OCI-M2 (cell line): Measurements from ENCODE around the gene RRAGA.
A peak's percentile ranks its signal among the peaks of the same experiment; 100 is the strongest.
"Not testable (repeated sequence)": the region's sequence is repeated elsewhere in the genome, so short reads cannot be mapped to it uniquely, and the experiment has no call there.

ENCODE experiments used
- DNase-seq: peaks from one replicate; lab custom pipeline; 2025; ENCODE audit not compliant: unreplicated experiment; lab: John Stamatoyannopoulos, UW

Gene RRAGA, protein sequence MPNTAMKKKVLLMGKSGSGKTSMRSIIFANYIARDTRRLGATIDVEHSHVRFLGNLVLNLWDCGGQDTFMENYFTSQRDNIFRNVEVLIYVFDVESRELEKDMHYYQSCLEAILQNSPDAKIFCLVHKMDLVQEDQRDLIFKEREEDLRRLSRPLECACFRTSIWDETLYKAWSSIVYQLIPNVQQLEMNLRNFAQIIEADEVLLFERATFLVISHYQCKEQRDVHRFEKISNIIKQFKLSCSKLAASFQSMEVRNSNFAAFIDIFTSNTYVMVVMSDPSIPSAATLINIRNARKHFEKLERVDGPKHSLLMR

DNA sequence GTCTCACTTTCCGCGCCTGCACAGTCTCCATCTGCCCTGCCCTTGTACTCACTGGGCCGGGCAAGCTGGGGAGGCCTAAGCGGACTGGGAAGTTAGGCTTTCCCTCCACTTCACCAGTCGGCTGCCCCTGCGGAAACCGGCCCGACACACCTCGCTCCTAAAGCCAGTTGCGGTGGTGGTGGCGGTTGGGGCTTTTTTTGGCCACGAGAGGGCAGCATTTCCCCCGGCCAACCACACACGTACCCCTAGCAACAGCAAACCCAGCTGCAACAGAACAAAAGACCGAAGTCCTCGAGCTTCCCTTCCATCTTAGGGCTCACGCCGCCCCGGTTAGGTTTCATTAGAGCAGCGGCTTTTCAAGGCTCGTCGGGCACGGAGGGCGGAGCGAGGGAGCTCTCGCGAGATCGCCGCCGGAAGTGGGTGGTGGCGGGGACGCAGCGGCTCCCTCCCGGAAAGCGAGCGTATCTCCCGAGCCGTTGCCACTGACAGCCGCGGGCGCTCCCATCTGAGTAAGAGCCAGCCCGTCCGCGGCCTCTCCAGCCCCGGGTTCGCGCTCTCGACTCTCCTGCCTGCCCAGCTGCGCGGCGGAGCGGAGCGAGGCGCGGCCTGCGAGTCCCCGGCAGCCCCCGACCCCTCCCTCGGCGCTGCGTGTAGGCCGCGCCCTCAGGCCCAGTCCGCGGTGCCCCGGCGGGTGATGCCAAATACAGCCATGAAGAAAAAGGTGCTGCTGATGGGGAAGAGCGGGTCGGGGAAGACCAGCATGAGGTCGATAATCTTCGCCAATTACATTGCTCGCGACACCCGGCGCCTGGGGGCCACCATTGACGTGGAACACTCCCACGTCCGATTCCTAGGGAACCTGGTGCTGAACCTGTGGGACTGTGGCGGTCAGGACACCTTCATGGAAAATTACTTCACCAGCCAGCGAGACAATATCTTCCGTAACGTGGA lies at the start of gene RRAGA:
Gene RRAGA (plus strand): TSS at position 462 of the 951 bp plus-strand sequence. CDS start 233 bp downstream, at position 695.
- peak; percentile 92 for DNase-seq

DNA sequence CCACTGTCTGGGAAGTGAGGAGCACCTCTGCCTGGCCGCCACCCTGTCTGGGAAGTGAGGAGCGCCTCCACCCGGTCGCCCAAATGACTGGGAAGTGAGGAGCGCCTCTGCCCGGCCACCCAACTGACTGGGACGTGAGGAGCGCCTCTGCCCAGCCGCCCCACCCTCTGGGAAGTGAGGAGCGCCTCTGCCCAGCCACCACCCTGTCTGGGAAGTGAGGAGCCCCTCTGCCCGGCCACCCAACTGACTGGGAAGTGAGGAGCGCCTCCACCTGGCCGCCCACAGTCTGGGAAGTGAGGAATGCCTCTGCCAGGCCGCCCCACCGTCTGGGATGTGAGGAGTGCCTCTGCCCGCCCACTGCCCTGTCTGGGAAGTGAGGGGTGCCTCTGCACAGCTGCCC lies 49.1 kb upstream of the RRAGA start:
- DNase-seq, result no peak

DNA sequence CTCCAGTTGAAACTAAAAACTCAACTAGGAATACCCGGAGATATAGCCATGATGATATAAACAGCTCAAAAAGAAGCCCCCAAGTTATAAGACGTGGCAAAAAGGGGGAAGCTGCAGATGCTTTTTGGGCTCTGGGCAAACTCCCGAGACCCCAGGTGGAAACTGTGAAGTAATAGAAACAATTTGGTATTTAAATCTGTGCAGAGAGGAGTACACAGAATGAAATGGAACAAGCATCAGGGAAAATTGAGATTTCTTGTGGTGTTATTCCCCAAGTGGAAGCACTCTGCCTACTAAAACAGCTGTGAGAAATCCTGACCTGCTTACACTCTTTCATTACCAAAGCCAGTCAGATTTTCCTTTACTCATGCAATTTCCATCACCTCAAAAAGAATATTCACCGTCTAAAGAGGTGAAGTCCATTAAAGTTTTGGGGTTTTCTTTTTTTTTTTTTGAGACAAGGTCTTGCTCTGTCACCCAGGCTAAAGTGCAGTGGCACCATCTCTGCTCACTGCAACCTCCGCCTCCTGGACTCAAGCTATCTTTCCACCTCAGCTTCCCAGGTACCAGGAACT lies 39.7 kb upstream of the RRAGA start:
- DNase-seq, result no peak

DNA sequence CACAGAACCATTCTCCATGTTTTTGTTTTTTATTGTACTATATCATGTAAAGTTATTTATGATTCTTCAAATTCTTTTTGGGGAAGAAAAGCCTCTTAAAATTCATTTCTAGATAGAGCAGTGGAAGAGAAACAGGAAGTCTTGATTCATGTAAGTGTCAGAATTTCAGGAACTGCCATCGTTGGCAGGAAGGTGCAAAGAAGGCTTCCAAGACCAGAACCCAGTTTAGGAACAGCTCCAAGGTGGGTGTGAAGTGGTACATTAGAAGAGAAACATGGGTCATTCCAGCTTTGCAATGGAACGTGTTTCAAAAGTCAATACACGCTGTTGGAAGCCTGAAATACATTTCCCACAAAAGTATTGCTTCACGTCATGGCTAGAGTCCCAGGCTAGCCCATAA lies 31.0 kb upstream of the RRAGA start:
- no peak for DNase-seq

DNA sequence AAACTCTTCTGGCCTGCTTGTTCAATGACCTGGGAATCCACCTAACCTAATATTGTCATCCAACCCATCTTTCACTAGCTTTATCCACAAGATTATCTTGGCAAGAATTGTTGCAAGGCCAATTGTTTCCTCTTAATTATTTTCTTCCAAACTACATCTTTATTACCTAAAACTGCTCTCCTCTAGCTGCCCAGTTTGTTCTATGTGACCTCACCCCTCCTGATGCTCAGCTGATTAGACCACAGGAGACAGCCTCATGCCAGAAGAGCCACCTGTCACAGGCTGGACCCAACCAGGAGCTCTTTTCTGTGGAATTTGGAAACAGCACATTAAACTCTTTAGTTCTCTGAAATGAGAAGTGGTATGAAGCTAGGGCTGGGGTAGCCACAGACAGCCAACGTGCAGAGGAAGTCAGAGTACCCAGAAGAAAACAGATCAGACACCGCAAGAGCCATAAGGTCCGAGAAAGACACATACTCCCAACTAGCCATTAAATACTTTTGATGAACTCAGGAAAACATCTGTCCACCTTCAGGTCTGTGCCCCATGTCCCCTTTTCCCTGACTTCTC lies 28.3 kb upstream of the RRAGA start:
- DNase-seq, result no peak

DNA sequence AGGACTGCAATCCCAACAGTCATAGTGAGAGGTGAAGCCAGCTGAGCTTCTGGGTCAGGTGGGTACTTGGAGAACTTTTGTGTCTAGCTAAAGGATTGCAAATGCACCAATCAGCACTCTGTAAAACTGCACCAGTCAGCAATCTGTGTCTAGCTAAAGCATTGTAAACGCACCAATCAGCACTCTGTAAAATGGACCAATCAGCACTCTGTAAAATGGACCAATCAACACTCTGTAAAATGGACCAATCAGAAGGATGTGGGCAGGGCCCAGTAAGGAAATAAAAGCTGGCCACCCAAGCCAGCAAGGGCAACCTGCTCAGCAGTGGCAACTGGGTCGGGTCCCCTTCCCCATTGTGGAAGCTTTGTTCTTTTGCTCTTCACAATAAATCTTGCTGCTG lies 27.6 kb upstream of the RRAGA start:
- not testable (repeated sequence) for DNase-seq

DNA sequence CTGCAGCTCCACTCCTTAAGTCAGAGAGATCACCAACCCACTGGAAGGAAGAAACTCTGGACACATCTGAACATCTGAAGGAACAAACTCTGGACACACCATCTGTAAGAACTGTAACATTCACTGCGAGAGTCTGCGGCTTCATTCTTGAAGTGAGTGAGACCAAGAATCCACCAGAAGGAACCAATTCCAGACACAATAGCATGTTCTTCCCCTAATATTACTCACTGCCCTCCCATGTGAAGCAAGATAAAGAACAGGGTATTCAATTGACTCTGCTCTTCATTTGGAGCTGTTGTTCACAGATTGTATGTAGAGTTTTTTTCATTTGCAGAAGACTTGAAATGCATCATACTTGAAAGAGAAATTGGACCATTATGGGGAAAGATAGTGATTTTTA lies 27.0 kb upstream of the RRAGA start:
- DNase-seq, result no peak

DNA sequence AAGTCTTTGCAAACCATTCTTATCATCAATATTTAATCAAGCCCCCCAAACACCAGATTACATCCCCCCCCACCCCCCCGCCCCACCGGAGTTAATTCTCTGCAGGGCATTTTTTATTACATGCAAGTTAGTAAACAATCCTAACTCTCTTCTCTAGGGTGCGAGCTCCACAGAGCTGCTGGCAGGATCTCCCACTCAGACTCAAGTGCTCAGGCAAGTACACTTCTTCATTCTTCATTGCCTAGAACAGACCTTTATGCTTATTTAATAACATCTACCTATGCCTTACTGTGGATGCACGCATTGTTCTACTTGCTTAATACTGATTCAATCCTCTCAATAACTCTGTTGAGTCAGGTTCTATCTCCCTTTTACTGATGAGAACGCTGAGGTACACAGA lies 26.1 kb upstream of the RRAGA start:
- no peak for DNase-seq

DNA sequence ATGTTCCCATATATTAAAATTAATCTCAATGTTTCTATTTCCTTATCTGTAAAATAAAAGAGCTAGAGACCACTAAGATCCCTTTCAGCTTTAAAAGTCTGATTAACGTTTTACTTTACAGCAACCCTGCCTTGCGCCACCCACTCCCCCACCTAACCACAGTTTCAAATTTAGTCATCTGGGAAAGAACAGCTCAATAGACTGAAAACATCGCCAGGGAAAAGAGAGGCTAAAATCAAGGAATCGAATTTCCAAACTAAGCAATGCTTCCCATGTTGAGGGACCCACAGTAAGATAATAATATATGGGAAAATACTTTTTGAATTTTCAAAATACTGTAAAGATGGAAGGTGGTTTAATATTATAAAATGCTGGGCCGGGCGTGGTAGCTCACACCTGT lies 22.9 kb upstream of the RRAGA start:
- DNase-seq, result no peak

DNA sequence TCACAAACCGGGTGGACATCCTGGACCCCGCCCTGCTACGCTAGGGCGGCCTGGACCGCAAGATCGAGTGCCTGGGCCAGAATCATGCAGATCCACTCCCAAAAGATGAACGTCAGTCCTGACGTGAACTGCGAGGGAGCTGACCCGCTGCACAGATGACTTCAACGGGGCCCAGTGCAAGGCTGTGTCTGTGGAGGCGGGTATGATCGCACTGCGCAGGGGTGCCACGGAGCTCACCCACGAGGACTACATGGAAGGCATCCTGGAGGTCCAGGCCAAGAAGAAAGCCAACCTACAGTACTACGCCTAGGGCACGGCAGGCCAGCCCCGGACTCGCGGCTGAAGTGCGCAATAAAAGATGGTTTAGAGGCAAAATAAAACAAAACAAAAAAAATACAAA lies 21.4 kb upstream of the RRAGA start:
- DNase-seq, result no peak

DNA sequence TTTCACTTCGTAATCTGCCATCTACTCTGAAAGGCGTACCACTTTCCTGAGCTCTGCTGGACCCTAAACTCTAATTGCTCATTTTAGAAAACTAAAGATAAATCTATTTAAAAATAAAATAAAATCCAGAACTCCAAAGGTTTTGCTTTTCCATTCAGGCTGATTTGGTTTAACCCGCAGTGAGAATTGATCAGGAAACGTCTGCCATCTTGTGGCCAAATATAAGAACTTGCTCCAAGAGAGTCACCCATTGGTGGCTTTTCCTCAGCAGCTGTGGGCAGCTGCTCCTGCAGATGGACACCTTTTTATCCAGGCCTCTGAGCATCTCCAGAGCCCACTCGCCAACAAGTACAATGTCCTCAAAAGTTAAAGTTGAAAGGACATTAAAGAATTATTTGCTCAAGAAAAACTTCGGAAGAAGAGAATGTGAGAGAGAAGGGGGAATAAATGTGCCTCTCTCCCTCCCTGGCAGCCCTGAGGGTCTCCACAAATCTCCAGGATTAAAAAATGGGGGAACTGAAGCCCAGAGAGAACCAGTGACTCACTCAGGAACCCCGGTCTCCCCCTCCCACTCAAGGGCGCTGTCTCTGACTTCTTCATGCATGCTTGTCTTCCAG lies 20.3 kb upstream of the RRAGA start:
- no peak for DNase-seq

DNA sequence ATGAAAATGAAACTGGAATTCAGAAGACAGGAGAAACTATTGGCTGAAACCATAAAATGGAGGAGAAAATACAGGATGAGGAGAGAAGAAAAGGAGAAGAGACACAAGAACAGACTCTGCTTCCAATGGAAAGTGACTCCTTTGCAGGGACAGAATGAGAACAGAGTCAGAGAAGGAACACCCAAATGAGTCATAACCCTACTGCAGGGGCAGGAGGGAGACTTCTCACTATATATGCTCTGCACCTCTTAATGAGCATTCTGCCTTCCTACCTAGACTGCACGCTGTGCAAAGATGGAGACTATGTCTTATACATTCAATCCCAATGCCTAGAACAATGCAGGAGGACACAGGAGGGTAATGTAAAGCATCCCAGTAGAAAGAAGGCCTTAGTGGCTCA lies 18.3 kb upstream of the RRAGA start:
- no peak for DNase-seq

DNA sequence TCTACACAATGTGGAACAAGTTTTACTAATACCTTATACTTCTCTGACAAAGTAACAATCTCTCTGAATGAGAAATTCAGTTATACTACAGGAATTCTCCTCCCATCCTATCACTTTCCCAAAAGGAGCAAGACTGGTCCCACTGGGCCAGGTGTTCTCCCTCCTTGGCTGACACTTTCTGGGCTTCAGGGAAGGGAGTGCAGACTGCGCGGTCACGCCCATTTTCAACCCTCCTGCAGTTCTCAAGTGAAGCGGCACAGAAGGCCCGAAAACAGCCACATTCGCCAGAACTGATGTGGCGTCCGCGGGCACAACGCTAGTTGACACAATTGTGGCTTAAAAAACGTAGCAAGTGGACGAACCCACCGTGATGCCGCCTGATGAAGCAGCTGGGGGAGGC lies 16.8 kb upstream of the RRAGA start:
- DNase-seq, result no peak

DNA sequence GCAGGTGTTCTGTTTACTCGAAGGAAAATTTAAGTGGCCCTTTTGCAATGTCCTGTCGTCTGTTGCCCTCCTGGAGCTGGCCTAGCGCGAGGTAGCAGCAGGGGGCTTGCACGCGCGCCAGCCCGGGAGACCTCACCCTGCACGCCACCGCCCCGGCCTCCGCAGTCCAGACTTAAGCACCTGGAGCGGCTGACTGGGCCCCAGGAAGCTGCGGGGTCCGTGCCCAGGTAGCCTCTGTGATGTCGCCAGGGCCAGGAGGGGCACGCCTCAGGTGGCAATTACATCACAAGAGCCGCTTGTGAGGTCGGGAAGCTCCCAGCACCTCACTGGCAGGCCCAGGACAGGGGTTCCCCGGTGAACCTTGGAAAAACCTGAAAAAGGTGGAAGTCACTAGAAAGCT lies 16.2 kb upstream of the RRAGA start, which contains the start of gene SAXO1:
Gene SAXO1 (minus strand): TSS at position 195 of the 400 bp plus-strand sequence. CDS start 301 bp downstream, outside the sequence.
- DNase-seq, result no peak

DNA sequence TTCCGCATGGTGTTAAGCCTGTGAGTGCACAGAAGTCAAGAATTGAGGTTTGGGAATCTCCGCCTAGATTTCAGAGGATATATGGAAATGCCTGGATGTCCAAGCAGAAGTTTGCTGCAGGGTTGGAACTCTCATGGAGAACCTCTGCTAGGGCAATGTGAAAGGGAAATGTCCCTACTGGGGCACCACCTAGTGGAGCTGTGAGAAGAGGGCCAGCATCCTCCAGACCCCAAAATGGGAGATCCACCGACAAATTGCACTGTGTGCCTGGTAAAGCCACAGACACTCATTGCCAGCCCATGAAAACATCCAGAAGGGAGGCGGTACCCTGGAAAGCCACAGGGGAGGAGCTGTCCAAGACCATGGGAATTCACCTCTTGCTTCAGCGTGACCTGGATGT lies 12.6 kb upstream of the RRAGA start:
- no peak for DNase-seq

DNA sequence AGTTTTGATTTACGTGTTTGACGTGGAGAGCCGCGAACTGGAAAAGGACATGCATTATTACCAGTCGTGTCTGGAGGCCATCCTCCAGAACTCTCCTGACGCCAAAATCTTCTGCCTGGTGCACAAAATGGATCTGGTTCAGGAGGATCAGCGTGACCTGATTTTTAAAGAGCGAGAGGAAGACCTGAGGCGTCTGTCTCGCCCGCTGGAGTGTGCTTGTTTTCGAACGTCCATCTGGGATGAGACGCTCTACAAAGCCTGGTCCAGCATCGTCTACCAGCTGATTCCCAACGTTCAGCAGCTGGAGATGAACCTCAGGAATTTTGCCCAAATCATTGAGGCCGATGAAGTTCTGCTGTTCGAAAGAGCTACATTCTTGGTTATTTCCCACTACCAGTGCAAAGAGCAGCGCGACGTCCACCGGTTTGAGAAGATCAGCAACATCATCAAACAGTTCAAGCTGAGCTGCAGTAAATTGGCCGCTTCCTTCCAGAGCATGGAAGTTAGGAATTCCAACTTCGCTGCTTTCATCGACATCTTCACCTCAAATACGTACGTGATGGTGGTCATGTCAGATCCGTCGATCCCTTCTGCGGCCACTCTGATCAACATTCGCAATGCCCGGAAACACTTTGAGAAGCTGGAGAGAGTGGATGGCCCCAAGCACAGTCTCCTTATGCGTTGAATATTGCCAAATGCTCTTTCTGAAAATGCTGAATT lies 850 bp downstream of the RRAGA start:
- no peak for DNase-seq

DNA sequence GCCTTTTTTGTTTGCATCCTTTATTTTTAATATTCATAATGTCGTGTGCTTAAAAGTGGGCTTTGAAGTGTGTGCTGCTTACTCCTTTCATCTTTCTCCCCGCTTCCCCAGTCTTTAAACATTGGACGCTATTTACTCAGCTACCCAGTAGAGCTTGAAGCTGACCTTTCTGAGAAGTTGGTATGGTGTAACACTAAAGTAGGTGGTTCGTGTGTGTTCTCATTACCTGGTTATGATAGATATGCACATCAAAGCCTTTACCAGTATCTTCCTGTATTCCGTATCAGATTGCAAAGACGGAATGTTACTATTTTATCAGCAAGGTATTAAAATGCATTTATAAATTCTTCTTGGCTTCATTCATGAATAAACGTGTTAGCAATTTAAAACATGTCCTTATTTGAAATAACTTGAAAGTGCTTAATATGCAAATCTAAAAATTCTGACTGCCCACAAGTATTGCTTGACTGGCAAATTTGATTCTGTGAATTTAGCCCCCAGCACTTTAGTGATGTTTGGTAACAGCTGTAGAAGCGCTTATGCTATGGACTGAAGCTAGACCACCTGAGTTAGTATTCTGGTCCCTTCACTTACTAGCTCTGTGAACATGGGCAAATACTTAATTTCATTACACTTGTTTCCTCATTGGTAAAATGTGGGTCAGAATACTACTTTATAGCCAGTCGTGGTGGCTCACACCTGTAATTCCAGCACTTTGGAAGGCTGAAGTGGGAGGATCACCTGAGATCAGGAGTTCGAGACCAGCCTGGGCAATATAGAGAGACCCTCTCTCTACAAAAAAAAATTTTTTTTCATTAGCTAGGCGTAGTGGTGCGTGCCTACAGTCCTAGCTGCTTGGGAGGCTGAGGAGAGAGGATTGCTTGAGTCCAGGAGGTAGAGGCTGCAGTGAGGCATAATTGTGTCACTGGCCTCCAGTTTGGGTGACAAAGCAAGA lies 1.7 kb downstream of the RRAGA start:
- no peak for DNase-seq

DNA sequence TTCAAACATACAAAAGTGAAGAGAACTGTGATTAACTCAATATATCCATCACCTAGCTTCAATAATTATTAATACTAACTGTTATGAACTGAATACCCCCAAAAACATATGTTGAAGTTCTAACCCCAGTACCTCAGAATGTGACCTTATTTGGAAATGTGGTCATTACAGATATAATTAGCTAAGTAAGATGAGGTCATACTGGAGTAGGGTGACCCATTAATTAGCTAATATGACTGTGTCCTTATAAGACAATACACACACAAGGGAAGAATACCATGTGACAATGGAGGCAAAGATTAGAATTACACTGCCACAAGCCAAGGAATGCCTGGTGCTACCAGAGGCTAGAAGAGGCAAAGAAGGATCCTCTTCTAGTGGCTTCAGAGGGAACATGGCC lies 7.8 kb downstream of the RRAGA start:
- no peak for DNase-seq

DNA sequence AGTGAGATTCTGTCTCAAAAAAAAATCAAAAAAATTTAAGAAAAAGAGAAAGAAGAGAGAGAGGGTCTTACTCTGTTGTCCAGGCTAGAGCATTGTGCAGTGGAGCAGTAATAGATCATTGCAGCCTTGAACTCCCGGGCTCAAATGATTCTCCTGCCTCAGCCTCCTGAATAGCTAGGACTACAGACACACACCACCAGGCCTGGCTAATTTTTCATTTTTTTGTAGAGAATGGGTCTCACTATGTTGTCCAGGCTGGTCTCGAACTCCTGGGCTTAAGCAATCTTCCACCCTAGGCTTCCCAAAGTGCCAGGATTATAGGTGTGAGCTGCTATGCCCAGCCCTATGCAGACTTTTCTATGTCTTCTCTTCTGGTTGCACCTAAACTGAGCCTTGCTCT lies 25.0 kb downstream of the RRAGA start:
- no peak for DNase-seq
